A549 (cell line): ENCODE results near the gene ORC3. TPM values are rescaled to one million over a fixed set of nuclear protein-coding genes. Genes with fewer than 3 reads are reported as not detected.

Source experiments
- ATAC-seq, 2 experiments: fragments of 200-7000 bp in 1 of 2; fragments of >200 bp in 1 of 2; cut with Nextera tagmentation in 1 of 2; cut with Tn5 transposase in 1 of 2; 3 replicates each; pipeline versions ENCODE4 v1.8.0 to v1.9.1; 2018 to 2020; ENCODE audit warnings: mild to moderate bottlenecking in 1 of 2, moderate library complexity in 1 of 2
- CTCF ChIA-PET: fragments of 300-600 bp; sonication (Branson Sonifier 250); formaldehyde crosslinking; extraction: SDS; loops from one replicate; lab custom pipeline; 2021; ENCODE audit warnings: antibody characterized with exemption, inconsistent platforms; lab: Yijun Ruan, JAX
- POLR2A ChIA-PET: fragments of 350-600 bp; formaldehyde crosslinking; extraction: SDS; loops from one replicate; lab custom pipeline; 2021; ENCODE audit warnings: antibody characterized with exemption, inconsistent platforms; lab: Yijun Ruan, JAX
- DNase-seq, 2 experiments: peaks; one replicate each; pipeline versions ENCODE4 v3.0.0 to v3.0.0-alpha.2; 2011 to 2016; ENCODE audit warnings: low read depth in 1 of 2, low spot score in 1 of 2
- FAIRE-seq: peaks from 2 replicates; lab custom pipeline; 2011; peaks lifted over from hg19 to GRCh38; lab: Jason Lieb, UNC
- H3K27ac ChIP-seq, 2 experiments: fragments of >200 bp; sonication (Bioruptor Twin); formaldehyde crosslinking; 3 replicates each; pipeline ENCODE4 v1.5.1; 2016 to 2017
- H3K4me1 ChIP-seq: fragments of >200 bp; sonication (Bioruptor Twin); formaldehyde crosslinking; 3 replicates; pipeline ENCODE4 v1.6.1; 2016
- H3K4me2 ChIP-seq: fragments of >200 bp; sonication (Bioruptor Twin); formaldehyde crosslinking; 3 replicates; pipeline ENCODE4 v1.6.1; 2016
- H3K4me3 ChIP-seq: fragments of >200 bp; sonication (Bioruptor Twin); formaldehyde crosslinking; 3 replicates; pipeline ENCODE4 v1.5.1; 2016
- H3K9me3 ChIP-seq: fragments of >200 bp; sonication (Bioruptor Twin); formaldehyde crosslinking; 3 replicates; pipeline ENCODE4 v1.6.1; 2016
- CBX2 ChIP-seq: fragments of 200-600 bp; sonication (generic); IDR thresholded peaks from 2 replicates; pipeline ENCODE4 v1.6.1; 2016; ENCODE audit warnings: low read depth, mild to moderate bottlenecking, borderline replicate concordance
- CBX8 ChIP-seq: fragments of 200-600 bp; sonication (generic); IDR thresholded peaks from 2 replicates; pipeline ENCODE4 v1.6.1; 2016
- E2F6 ChIP-seq: IDR thresholded peaks from 2 replicates; pipeline ENCODE4 v1.6.1; 2012; ENCODE audit warnings: low read depth, borderline replicate concordance
- EP300 ChIP-seq, 2 experiments: fragments of >200 bp; sonication (Bioruptor Twin); formaldehyde crosslinking; IDR thresholded peaks; 2 replicates in 1 of 2; 3 replicates in 1 of 2; pipeline ENCODE4 v1.6.1; 2016 to 2017
- GATA3 ChIP-seq: IDR thresholded peaks from 2 replicates; pipeline ENCODE4 v1.6.1; 2012; ENCODE audit warnings: borderline replicate concordance
- HOXA7 ChIP-seq: fragments of 250-450 bp; sonication (Bioruptor Pico); IDR thresholded peaks from 2 replicates; pipeline ENCODE4 v1.5.0; 2020; ENCODE audit warnings: mild to moderate bottlenecking, moderate library complexity
- JUNB ChIP-seq: fragments of >200 bp; sonication (Bioruptor Twin); formaldehyde crosslinking; IDR thresholded peaks from 2 replicates; pipeline ENCODE4 v1.6.1; 2016
- KDM5A ChIP-seq: fragments of 200-600 bp; sonication (generic); IDR thresholded peaks from 2 replicates; pipeline ENCODE4 v1.6.1; 2016; ENCODE audit warnings: antibody characterized with exemption, mild to moderate bottlenecking
- MAZ ChIP-seq: fragments of 150-350 bp; IDR thresholded peaks from 2 replicates; pipeline ENCODE4 v1.6.1; 2014; ENCODE audit warnings: antibody characterized with exemption, low read depth, low read length, borderline replicate concordance
- MYC ChIP-seq: IDR thresholded peaks from 2 replicates; pipeline ENCODE4 v1.6.1; 2012; ENCODE audit warnings: mild to moderate bottlenecking, inconsistent platforms, low read length, improper control_type of control experiment, borderline replicate concordance
- NR3C1 ChIP-seq: fragments of >200 bp; sonication (Bioruptor Twin); formaldehyde crosslinking; IDR thresholded peaks from 3 replicates; pipeline ENCODE4 v1.6.1; 2017
- RARB ChIP-seq: fragments of 250-450 bp; sonication (Bioruptor Pico); IDR thresholded peaks from 2 replicates; pipeline ENCODE4 v1.8.0; 2021; ENCODE audit warnings: mild to moderate bottlenecking, moderate library complexity
- REST ChIP-seq: fragments of 200-600 bp; sonication (generic); IDR thresholded peaks from 2 replicates; pipeline ENCODE4 v1.6.1; 2016; ENCODE audit warnings: antibody characterized with exemption, mild to moderate bottlenecking, moderate library complexity
- SMC3 ChIP-seq: fragments of >200 bp; sonication (Bioruptor Twin); formaldehyde crosslinking; IDR thresholded peaks from 3 replicates; pipeline ENCODE4 v1.6.1; 2018; ENCODE audit warnings: inconsistent platforms
- SREBF2 ChIP-seq: fragments of 450-650 bp; IDR thresholded peaks from 2 replicates; pipeline ENCODE4 v1.6.1; 2014; ENCODE audit warnings: mild to moderate bottlenecking, moderate library complexity
- USF2 ChIP-seq: fragments of 450-650 bp; IDR thresholded peaks from 2 replicates; pipeline ENCODE4 v1.6.1; 2014; ENCODE audit warnings: antibody characterized with exemption
- ZSCAN20 ChIP-seq: fragments of 250-450 bp; sonication (Bioruptor Pico); IDR thresholded peaks from 2 replicates; pipeline ENCODE4 v1.8.0; 2022; ENCODE audit warnings: mild to moderate bottlenecking, moderate library complexity
- WGBS: methylation state at CpG from one replicate; pipeline ENCODE4 v1.1.6; 2017; ENCODE audit errors: missing lambda C conversion rate; 5-methylcytosine and 5-hydroxymethylcytosine counted together
- polyA plus RNA-seq, 4 experiments: library from polyadenylated mRNA; depleted of rRNA in 3 of 4; stranded (reverse); fragments of >200 nt; fragmentation: RNase III in 1 of 4; extraction: RNeasy Plus Mini Kit Qiagen cat#74134 plus additional on column Dnase treatment in 1 of 4; gene quantifications; 2 replicates in 3 of 4; 3 replicates in 1 of 4; pipeline ENCODE4 v1.2.3, GENCODE V29; 2011 to 2017
- TF ChIP-seq, protein P1 (sequence below): fragments of 150-350 bp; IDR thresholded peaks from 2 replicates; pipeline ENCODE4 v1.6.1; 2014; ENCODE audit warnings: low read depth, mild to moderate bottlenecking, low read length
- TF ChIP-seq, protein P2 (sequence below): IDR thresholded peaks from 2 replicates; pipeline ENCODE4 v1.6.1; 2012

Gene ORC3
- polyA plus RNA-seq, 2 of the 4 experiments (the other 2 are of a cell fraction), result 25.5 to 50.1 TPM

- no peak overlapping the region for H3K27ac ChIP-seq
- ChIA-PET CTCF (interaction anchor here (0.7 kb wide), 1 partner anchor 669 kb away, joined by 3 read pairs; no protein-coding TSS in a partner anchor), POLR2A (no interaction called here)
- H3K9me3 ChIP-seq, result no peaks in the 10 kb centered on the region
- FAIRE-seq (no peak), DNase-seq (no peak), ATAC-seq (no peak)
- H3K4me2 ChIP-seq, result no peak overlapping the region
- no peak overlapping the region for H3K4me3 ChIP-seq
- peaks cover 29% of the 10 kb centered on the region for H3K4me1 ChIP-seq
- TF ChIP-seq GATA3, result no peak
- TF ChIP-seq RARB (CRISPR knock-in tag), result no peak
- no peak for TF ChIP-seq USF2
- TF ChIP-seq CBX2, result no peak
- no peak for TF ChIP-seq EP300 (IDR thresholded peaks at IDR 0.05)
- TF ChIP-seq CBX8, result no peak
- TF ChIP-seq, protein P1, sequence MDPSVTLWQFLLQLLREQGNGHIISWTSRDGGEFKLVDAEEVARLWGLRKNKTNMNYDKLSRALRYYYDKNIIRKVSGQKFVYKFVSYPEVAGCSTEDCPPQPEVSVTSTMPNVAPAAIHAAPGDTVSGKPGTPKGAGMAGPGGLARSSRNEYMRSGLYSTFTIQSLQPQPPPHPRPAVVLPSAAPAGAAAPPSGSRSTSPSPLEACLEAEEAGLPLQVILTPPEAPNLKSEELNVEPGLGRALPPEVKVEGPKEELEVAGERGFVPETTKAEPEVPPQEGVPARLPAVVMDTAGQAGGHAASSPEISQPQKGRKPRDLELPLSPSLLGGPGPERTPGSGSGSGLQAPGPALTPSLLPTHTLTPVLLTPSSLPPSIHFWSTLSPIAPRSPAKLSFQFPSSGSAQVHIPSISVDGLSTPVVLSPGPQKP, result no peak
- TF ChIP-seq SMC3, result no peak
- TF ChIP-seq MAZ, result no peak
- no peak for TF ChIP-seq ZSCAN20
- no peak for TF ChIP-seq KDM5A
- TF ChIP-seq E2F6, result no peak
- TF ChIP-seq NR3C1, result no peak
- no peak for TF ChIP-seq MYC
- TF ChIP-seq JUNB, result no peak
- 91% methylated on average over 2 of the region's 2 CpGs for WGBS
Observed at GRCh38 chr6:87668013-87668412, 78.1 kb downstream of the ORC3 start.

- POLR2A ChIA-PET, result no interaction called here
Observed at GRCh38 chr6:87669051-87669450, 79.1 kb downstream of the ORC3 start.

More at GRCh38 chr6:87669051-87669450, 79.1 kb downstream of the ORC3 start:
- no peak overlapping the region for H3K4me2 ChIP-seq
- TF ChIP-seq MAZ, result no peak
- no peak for TF ChIP-seq REST
- TF ChIP-seq HOXA7 (CRISPR knock-in tag), result no peak
- TF ChIP-seq, protein P2, sequence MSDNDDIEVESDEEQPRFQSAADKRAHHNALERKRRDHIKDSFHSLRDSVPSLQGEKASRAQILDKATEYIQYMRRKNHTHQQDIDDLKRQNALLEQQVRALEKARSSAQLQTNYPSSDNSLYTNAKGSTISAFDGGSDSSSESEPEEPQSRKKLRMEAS, result no peak
- no peak for TF ChIP-seq SREBF2
- DNase-seq, result no peak
- WGBS, result 80% methylated on average over 3 of the region's 3 CpGs
- no peak for FAIRE-seq
- H3K4me1 ChIP-seq, result peaks cover 39% of the 10 kb centered on the region
- H3K27ac ChIP-seq, result no peak overlapping the region
- H3K4me3 ChIP-seq, result no peak overlapping the region
- CTCF ChIA-PET, result interaction anchor here (1.4 kb wide), 1 partner anchor 128 kb away, joined by 5 read pairs; no protein-coding TSS in a partner anchor
- ATAC-seq, result no peak
- no peaks in the 10 kb centered on the region for H3K9me3 ChIP-seq
